Endothelial cell of umbilical vein (primary cell): Measurements from ENCODE around the gene PGS1.

Experiments used
- EZH2 ChIP-seq: IDR thresholded peaks from 2 replicates; pipeline ENCODE4 v1.6.1; 2012; ENCODE audit warnings: borderline replicate concordance, low read depth, mild to moderate bottlenecking, moderate library complexity, low read length, inconsistent platforms; ENCODE audit not compliant: severe bottlenecking
- FOS ChIP-seq: IDR thresholded peaks from 2 replicates; pipeline ENCODE4 v1.6.1; 2011; ENCODE audit warnings: mild to moderate bottlenecking, low read length, moderate library complexity, borderline replicate concordance; ENCODE audit not compliant: insufficient read depth
- JUN ChIP-seq: IDR thresholded peaks from 2 replicates; pipeline ENCODE4 v1.6.1; 2011; ENCODE audit warnings: borderline replicate concordance, low read depth; ENCODE audit not compliant: insufficient read length, insufficient read depth
- MAX ChIP-seq: IDR thresholded peaks from 2 replicates; pipeline ENCODE4 v1.6.1; 2011; ENCODE audit not compliant: insufficient read depth, insufficient read length
- MYC ChIP-seq: IDR thresholded peaks from one replicate; pipeline ENCODE4 v1.6.1; 2011; ENCODE audit warnings: mild to moderate bottlenecking, low read depth, low read length
- POLR2A ChIP-seq: IDR thresholded peaks from 2 replicates; pipeline ENCODE4 v1.6.1; 2012; ENCODE audit warnings: low read depth, mild to moderate bottlenecking, control low read depth, low read length
- POLR2AphosphoS5 ChIP-seq: IDR thresholded peaks from 2 replicates; pipeline ENCODE4 v1.6.1; 2012; ENCODE audit warnings: low read depth, mild to moderate bottlenecking, control low read depth, low read length, moderate library complexity; ENCODE audit not compliant: insufficient read depth
- TF ChIP-seq, protein P1 (sequence below), 2 donors: IDR thresholded peaks; 1 replicate in 1 of 2; 2 replicates in 1 of 2; pipeline ENCODE4 v1.5.1; 2011; ENCODE audit warnings: low read length in 2 of 2, mild to moderate bottlenecking in 2 of 2, moderate library complexity in 2 of 2, control low read depth in 1 of 2, inconsistent platforms in 1 of 2, low read depth in 1 of 2; ENCODE audit not compliant: insufficient read depth in 1 of 2; ENCODE audit errors: extremely low read depth in 1 of 2

DNA sequence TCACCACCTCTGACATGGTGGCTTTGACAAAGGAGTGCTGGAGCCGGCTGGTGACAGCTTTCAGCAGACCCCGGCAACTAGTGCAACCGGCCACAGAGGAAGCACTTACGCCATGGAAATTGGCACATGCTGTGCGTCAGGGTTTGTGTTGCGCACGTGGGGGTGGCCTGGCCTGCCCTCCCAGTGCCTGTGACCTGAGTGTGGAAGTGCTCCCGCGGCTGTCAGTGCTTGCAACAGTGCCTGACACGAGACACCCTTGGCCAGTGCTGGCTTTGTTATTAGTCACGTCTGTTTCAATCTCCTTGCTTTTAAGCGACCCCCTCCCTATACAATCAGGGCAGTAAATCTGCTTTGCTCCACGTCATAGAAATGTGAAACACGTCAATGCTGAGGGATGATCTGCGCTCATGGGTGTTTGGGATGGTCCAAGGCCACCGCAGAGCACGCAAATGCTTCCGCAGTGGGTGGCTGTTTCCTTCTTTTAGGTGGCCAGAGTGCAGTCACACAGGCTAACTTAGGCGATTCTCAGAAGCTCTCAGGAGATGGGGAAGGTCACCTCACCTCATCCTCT, 64.3 kb downstream of the PGS1 start:
- TF ChIP-seq POLR2AphosphoS5 (no peak), MAX (no peak), POLR2A (no peak), EZH2 (no peak), JUN (no peak), FOS (no peak), MYC (no peak)
- TF ChIP-seq, protein P1, sequence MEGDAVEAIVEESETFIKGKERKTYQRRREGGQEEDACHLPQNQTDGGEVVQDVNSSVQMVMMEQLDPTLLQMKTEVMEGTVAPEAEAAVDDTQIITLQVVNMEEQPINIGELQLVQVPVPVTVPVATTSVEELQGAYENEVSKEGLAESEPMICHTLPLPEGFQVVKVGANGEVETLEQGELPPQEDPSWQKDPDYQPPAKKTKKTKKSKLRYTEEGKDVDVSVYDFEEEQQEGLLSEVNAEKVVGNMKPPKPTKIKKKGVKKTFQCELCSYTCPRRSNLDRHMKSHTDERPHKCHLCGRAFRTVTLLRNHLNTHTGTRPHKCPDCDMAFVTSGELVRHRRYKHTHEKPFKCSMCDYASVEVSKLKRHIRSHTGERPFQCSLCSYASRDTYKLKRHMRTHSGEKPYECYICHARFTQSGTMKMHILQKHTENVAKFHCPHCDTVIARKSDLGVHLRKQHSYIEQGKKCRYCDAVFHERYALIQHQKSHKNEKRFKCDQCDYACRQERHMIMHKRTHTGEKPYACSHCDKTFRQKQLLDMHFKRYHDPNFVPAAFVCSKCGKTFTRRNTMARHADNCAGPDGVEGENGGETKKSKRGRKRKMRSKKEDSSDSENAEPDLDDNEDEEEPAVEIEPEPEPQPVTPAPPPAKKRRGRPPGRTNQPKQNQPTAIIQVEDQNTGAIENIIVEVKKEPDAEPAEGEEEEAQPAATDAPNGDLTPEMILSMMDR (IDR thresholded peaks at IDR 0.05; ENCODE audit: extremely low read depth in 1 of 2, insufficient read depth in 1 of 2, low read depth in 1 of 2, low read length in 2 of 2): no peak
